OCI-LY1 (cell line): ENCODE results near the gene MACROD2.

Experiments
- H2AFZ ChIP-seq: fragments of 200-600 bp; sonication (generic), shearing (Covaris generic); 2 replicates; pipeline ENCODE4 v1.6.0; 2014; ENCODE audit warnings: antibody characterized with exemption, mild to moderate bottlenecking, low read length
- H3F3A ChIP-seq: fragments of 200-600 bp; sonication (generic), shearing (Covaris generic); 2 replicates; pipeline ENCODE4 v1.6.0; 2014; ENCODE audit warnings: mild to moderate bottlenecking, antibody characterized with exemption, low read length, moderate library complexity; ENCODE audit not compliant: insufficient read depth
- H3K27ac ChIP-seq: fragments of 200-600 bp; sonication (generic); 2 replicates; pipeline ENCODE4 v1.5.1; 2014; ENCODE audit warnings: low read length, mixed run types, mild to moderate bottlenecking, low read depth; ENCODE audit not compliant: poor library complexity, severe bottlenecking
- H3K27me3 ChIP-seq: fragments of 200-600 bp; sonication (generic); 2 replicates; pipeline ENCODE4 v1.6.0; 2014; ENCODE audit warnings: antibody characterized with exemption, mild to moderate bottlenecking, low read length, moderate library complexity; ENCODE audit not compliant: insufficient read depth
- H3K36me3 ChIP-seq: fragments of 200-600 bp; sonication (generic); 2 replicates; pipeline ENCODE4 v1.6.1; 2014; ENCODE audit warnings: mild to moderate bottlenecking, antibody characterized with exemption, low read length, moderate library complexity, mixed read lengths; ENCODE audit not compliant: insufficient read depth
- H3K4me1 ChIP-seq: fragments of 200-600 bp; sonication (generic); 2 replicates; pipeline ENCODE4 v1.5.1; 2014; ENCODE audit warnings: mild to moderate bottlenecking, low read length, moderate library complexity; ENCODE audit not compliant: insufficient read depth, severe bottlenecking
- H3K4me2 ChIP-seq: fragments of 200-600 bp; sonication (generic), shearing (Covaris generic); 2 replicates; pipeline ENCODE4 v1.6.1; 2014; ENCODE audit warnings: low read length
- H3K4me3 ChIP-seq: fragments of 200-600 bp; sonication (generic); 2 replicates; pipeline ENCODE4 v1.5.1; 2014; ENCODE audit warnings: low read length, low read depth, mild to moderate bottlenecking, mixed read lengths; ENCODE audit not compliant: poor library complexity, severe bottlenecking
- H3K79me2 ChIP-seq: fragments of 200-600 bp; shearing (Covaris generic); 2 replicates; pipeline ENCODE4 v1.6.1; 2016; ENCODE audit warnings: mixed run types, low read length, mixed read lengths; ENCODE audit not compliant: insufficient read depth
- H3K9ac ChIP-seq: fragments of 200-600 bp; sonication (generic), shearing (Covaris generic); 2 replicates; pipeline ENCODE4 v1.6.1; 2014; ENCODE audit warnings: mild to moderate bottlenecking, low read length, mixed read lengths
- H3K9me2 ChIP-seq: fragments of 200-600 bp; sonication (generic), shearing (Covaris generic); 2 replicates; pipeline ENCODE4 v1.6.1; 2014; ENCODE audit warnings: low read depth, mild to moderate bottlenecking, low read length, mixed read lengths
- H3K9me3 ChIP-seq: fragments of 200-600 bp; shearing (Covaris generic); 2 replicates; pipeline ENCODE4 v1.6.1; 2014; ENCODE audit warnings: low read length, mixed read lengths
- H4K20me1 ChIP-seq: fragments of 200-600 bp; sonication (generic), shearing (Covaris generic); 2 replicates; pipeline ENCODE4 v1.6.0; 2016; ENCODE audit warnings: mild to moderate bottlenecking, low read length; ENCODE audit not compliant: insufficient read depth
- EZH2 ChIP-seq: fragments of 200-600 bp; sonication (generic), shearing (Covaris generic); IDR thresholded peaks from 2 replicates; pipeline ENCODE4 v1.8.0; 2017; ENCODE audit warnings: borderline replicate concordance, mixed run types, mild to moderate bottlenecking, antibody characterized with exemption, low read length, moderate library complexity, mixed read lengths
- TF ChIP-seq, protein P1 (sequence below): fragments of 200-600 bp; sonication (generic), shearing (Covaris generic); IDR thresholded peaks from 2 replicates; pipeline ENCODE4 v1.5.1; 2017; ENCODE audit warnings: mild to moderate bottlenecking, antibody characterized with exemption, low read length, moderate library complexity, mixed read lengths

Gene MACROD2

DNA sequence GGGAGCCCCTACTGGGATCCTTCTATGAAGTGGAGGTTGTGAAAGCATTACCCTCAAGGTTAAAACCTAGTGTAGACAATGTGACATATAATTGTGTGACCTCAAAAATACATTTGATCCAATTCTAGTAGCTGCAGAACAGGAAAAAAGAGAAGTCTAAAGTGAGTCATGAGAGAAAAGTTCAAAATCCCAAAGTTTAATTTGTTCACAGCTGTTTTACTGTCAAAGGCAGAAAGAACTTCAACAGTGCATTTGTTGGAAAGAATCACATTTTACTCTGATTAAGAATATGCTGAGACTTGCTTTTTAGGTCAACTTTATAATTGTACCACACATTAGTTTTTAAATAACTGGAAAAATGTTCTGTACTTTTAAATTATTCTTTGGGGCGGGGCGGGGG is 1369.5 kb downstream of the MACROD2 start:
- TF ChIP-seq, protein P1, sequence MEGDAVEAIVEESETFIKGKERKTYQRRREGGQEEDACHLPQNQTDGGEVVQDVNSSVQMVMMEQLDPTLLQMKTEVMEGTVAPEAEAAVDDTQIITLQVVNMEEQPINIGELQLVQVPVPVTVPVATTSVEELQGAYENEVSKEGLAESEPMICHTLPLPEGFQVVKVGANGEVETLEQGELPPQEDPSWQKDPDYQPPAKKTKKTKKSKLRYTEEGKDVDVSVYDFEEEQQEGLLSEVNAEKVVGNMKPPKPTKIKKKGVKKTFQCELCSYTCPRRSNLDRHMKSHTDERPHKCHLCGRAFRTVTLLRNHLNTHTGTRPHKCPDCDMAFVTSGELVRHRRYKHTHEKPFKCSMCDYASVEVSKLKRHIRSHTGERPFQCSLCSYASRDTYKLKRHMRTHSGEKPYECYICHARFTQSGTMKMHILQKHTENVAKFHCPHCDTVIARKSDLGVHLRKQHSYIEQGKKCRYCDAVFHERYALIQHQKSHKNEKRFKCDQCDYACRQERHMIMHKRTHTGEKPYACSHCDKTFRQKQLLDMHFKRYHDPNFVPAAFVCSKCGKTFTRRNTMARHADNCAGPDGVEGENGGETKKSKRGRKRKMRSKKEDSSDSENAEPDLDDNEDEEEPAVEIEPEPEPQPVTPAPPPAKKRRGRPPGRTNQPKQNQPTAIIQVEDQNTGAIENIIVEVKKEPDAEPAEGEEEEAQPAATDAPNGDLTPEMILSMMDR: no peak
- no peak for TF ChIP-seq EZH2
- Histone ChIP-seq H2AFZ (no peak overlapping the region), H3K4me2 (no peak overlapping the region), H3K9me2 (no peaks in the 10 kb centered on the region), H3K9me3 (no peaks in the 10 kb centered on the region), H4K20me1 (no peaks in the 10 kb centered on the region), H3K9ac (no peak overlapping the region), H3K36me3 (no peaks in the 10 kb centered on the region), H3K4me3 (no peak overlapping the region), H3F3A (no peaks in the 10 kb centered on the region), H3K79me2 (no peaks in the 10 kb centered on the region), H3K27me3 (no peaks in the 10 kb centered on the region), H3K27ac (no peak overlapping the region), H3K4me1 (no peaks in the 10 kb centered on the region)

DNA sequence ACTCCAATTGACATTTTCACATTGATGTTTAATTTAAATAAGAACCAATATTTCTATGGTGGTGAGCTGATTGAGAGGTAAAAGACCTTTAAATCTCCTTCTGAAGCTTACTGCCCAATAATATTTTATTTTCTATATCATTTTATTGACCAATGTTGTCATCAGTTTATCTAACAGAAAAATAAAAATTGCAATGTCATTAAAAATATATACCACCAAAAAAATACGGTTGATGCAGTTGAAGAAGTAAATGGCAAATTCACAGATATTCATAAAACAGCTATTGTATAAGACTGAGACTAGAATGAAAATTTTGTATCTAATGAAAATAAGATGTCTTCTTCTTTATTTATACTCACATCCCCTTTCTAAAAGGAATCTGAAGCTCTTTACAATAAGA is 1375.1 kb downstream of the MACROD2 start:
- Histone ChIP-seq H3K79me2 (no peaks in the 10 kb centered on the region), H4K20me1 (no peaks in the 10 kb centered on the region), H3F3A (no peaks in the 10 kb centered on the region), H3K27ac (no peak overlapping the region), H3K4me1 (no peaks in the 10 kb centered on the region), H3K36me3 (no peaks in the 10 kb centered on the region), H3K4me2 (no peak overlapping the region), H3K9me3 (no peaks in the 10 kb centered on the region), H3K27me3 (no peaks in the 10 kb centered on the region), H3K9ac (no peak overlapping the region), H2AFZ (no peak overlapping the region), H3K9me2 (no peaks in the 10 kb centered on the region), H3K4me3 (no peak overlapping the region)
- TF ChIP-seq, protein P1: no peak
- TF ChIP-seq EZH2: no peak

DNA sequence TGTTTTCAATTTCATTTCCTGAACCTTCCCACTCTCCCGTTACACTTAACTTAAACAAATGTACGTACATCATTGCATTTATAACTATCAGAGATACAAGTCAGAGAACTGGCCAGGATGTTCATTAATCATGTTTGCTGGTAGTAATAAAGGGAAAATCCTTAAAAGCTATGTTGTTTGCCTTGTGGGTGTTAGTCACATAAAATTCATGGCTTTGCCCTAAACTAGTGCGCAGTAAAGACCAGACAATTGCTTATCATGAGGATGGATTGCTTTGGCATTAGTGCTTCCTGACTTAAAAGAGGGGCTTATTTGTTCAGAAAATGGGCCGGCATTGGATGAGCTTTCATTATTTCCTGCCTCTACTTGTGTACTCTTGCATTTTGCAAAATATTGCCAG is 1379.4 kb downstream of the MACROD2 start:
- Histone ChIP-seq H3K36me3 (no peaks in the 10 kb centered on the region), H2AFZ (no peak overlapping the region), H3K9me3 (no peaks in the 10 kb centered on the region), H3K9me2 (no peaks in the 10 kb centered on the region), H3K4me3 (no peak overlapping the region), H3K27me3 (no peaks in the 10 kb centered on the region), H3F3A (no peaks in the 10 kb centered on the region), H4K20me1 (no peaks in the 10 kb centered on the region), H3K4me1 (no peaks in the 10 kb centered on the region), H3K4me2 (no peak overlapping the region), H3K9ac (no peak overlapping the region), H3K79me2 (no peaks in the 10 kb centered on the region), H3K27ac (no peak overlapping the region)
- TF ChIP-seq, protein P1: no peak
- no peak for TF ChIP-seq EZH2
